ENCODE measurements around the gene CENPB.

The CENPB gene

DNA sequence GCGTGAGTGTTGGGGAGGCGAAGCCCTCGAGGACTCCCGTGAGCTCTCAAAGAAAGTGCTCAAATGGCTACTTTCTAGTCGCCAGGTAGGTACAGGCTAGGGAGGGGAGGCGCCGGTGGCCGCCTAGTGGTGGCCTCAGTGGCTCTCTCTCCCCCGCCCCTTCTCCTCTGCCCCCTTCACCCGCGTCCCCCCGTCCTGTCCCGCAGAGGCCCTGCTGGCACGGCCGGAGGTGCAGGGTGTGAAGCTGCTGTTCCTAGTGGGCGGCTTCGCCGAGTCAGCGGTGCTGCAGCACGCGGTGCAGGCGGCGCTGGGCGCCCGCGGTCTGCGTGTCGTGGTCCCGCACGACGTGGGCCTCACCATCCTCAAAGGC lies 35.2 kb downstream of the CENPB start:
- in situ Hi-C loops (cut with MboI; ENCODE audit: low sequenced_read_pairs), result no loop called here

DNA sequence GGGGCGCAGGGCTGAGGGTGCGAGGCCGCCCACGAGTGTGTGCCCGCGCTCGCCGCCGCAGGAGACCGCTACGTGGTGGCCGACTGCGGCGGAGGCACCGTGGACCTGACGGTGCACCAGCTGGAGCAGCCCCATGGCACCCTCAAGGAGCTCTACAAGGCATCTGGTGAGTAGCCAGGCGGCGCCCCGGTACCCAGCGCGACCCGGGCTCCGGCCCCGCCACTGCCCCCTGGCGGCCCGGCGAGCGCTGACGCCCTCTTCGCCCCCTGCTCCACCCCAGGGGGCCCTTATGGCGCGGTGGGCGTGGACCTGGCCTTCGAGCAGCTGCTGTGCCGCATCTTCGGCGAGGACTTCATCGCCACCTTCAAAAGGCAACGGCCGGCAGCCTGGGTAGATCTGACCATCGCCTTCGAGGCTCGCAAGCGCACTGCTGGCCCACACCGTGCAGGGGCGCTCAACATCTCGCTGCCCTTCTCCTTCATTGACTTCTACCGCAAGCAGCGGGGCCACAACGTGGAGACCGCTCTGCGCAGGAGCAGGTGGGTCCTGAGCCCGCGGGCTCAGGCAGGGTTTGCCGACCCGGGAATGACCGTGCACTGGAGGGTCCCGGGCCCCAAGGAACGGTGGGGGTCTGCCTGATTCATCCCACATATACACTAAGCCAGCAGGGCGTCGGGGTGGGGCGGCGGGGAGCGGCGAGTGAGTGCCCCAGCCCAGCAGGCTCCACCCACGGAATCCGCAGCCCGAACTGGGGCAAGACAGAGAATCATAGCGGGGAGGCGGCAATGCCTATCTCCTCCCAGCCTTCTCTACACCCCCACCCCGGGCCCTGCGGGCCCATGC lies 36.6 kb downstream of the CENPB start:
- in situ Hi-C loops (cut with MboI; ENCODE audit: low sequenced_read_pairs), result no loop called here

DNA sequence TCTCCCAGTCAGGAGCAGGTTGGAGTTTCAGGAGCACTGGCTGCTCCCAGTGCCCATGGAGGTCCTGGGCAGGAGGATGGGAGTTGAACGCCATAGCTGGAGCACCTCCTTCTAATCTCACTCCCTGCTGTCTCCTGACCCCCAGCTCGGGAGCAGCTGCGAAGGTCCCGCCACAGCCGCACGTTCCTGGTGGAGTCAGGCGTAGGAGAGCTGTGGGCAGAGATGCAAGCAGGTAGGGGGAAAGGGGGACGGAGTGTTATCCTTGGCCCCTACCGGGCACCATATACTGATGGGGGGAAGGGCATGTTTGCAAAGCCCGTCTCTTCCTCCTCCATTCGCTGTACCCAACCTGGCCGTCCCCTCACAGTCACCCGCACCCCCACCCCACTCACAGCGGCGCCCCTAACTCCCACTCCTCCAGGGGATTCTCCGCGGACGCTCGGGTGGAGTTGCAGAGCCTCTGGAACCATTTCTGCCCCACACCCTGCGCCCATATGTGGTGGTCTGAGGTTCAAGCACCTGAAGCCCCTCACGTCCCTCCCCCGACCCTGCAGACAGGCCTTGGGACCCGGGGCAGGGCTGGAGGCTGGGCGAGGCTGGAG lies 37.4 kb downstream of the CENPB start:
- in situ Hi-C loops (cut with MboI; ENCODE audit: low sequenced_read_pairs), result no loop called here

DNA sequence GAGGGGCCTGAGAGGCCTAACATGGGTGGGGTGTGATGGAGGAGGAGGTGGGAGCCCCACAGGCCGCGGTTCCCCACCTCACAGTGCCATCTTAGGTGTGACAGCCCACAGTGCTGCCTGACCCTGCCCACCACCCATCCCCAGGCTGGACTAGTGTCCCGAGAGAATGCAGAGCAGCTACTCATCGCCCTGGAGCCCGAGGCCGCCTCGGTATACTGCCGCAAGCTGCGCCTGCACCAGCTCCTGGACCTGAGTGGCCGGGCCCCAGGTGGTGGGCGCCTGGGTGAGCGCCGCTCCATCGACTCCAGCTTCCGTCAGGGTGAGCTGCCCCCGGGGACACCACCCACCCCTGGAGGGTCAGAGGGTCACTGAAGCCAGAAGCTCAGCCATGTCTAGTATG lies 38.5 kb downstream of the CENPB start:
- in situ Hi-C loops (cut with MboI; ENCODE audit: low sequenced_read_pairs), result no loop called here

DNA sequence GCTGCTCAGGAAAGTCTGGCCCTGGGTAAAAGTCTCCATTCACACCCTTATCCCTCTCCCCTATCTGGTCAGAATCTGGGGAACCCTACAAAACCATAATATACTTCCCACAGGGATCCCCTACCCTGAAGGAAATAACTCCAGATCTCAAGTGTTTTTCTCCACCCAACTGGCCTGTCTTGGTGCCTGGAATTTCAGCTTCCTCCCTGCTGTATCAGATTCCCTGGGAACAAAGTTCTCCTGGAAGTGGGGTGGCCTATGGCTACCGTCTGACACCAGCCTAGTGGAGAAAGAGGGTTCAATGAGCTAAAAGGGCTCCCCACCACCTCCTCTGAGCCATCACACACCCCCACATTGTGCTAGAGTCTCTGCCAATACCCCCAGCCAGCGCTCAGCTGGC lies 39.1 kb downstream of the CENPB start:
- in situ Hi-C loops (cut with MboI; ENCODE audit: low sequenced_read_pairs), result no loop called here

DNA sequence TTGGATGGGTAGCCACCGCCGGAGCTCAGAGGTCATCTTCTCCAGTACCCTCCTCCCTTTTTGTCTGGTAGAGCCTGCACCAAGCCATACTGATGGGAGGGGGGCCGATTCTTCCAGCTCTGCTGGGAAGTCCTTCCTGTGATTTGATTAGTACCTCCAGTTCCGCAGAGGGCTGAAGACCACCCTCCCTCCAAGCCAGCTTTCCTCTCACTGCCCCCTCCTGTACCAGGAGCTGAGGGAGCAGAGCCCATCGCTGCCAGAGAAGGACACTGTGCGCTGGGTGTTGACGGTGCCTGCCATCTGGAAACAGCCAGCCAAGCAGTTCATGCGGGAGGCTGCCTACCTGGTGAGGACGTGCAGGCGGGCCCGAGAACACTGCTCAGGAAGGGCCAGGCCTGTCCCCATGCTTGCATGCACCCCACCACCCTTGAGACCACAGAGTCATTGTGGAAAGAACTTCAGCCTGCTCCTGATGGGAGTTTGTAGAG lies 40.8 kb downstream of the CENPB start:
- in situ Hi-C loops (cut with MboI; ENCODE audit: low sequenced_read_pairs), result no loop called here

DNA sequence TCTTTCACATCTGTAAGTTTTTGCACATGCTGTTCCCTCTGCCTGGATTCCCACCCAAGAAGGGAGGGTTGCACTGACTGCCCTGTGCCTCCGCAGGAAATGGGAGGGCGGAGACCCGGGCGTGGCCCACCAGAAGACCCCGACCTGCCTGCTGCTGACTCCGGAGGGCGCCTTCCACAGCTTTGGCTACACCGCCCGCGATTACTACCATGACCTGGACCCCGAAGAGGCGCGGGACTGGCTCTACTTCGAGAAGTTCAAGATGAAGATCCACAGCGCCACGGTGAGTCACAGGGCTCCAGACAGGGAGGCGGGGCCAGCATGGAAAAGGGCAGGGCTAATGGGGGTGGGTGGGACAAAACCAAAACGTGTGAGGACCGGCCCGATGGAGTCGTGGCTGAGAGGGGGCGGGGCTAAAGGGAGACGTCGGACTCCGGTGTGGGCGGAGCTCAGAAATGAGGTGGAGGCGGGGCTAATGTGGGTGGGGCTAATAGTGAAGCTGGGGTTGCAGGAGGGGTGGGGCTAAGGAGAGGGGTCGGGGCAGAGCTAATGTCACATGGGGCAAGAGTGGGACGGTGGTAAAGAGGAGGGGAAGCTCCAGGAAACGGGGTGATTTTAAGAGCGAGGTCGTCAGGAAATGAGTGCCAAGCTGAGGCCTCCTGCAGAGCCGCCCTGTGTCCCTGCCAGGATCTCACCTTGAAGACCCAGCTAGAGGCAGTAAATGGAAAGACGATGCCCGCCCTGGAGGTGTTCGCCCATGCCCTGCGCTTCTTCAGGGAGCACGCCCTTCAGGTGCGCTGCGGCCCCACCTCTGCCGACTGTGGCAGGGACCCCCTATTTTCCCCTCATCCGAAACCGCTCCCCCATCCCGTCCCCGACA lies 41.5 kb downstream of the CENPB start:
- in situ Hi-C loops (cut with MboI; ENCODE audit: low sequenced_read_pairs), result no loop called here

DNA sequence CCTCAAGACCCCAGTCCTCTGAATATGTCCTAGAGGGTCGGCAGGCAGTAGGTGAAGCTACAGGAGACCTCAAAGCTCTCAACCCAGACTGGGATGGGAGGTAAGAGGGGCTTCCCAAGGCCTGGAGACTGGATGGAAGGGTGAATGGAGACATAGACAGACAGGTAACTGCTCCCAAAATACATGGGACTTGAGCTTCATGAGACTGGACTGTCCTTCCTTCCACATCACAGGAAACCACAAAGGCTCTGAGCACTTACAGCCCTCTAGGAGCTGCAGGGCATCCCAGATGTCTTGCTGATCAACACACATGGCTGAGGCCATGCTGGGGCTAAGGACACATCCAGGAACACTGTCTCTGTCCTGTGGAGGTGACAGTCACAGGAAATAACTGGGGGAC lies 42.5 kb downstream of the CENPB start:
- in situ Hi-C loops (cut with MboI; ENCODE audit: low sequenced_read_pairs), result no loop called here

DNA sequence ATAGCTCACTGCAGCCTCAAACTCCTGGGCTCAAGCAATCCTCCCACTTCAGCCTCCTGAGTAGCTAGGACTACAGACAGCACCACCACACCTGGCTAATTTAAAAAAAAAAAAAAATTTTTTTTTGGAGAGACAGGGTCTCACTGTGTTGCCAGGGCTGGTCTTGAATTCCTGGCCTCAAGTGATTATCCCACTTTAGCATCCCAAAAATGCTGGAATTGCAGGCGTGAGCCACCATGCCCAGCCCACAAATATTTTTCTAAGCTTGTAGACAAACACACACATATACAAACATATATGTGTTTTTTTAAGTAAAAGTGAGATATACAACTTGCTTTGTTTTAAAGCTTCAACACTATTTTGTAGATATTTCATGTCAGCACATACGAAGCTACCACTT lies 43.3 kb downstream of the CENPB start:
- in situ Hi-C loops (cut with MboI; ENCODE audit: low sequenced_read_pairs), result no loop called here

DNA sequence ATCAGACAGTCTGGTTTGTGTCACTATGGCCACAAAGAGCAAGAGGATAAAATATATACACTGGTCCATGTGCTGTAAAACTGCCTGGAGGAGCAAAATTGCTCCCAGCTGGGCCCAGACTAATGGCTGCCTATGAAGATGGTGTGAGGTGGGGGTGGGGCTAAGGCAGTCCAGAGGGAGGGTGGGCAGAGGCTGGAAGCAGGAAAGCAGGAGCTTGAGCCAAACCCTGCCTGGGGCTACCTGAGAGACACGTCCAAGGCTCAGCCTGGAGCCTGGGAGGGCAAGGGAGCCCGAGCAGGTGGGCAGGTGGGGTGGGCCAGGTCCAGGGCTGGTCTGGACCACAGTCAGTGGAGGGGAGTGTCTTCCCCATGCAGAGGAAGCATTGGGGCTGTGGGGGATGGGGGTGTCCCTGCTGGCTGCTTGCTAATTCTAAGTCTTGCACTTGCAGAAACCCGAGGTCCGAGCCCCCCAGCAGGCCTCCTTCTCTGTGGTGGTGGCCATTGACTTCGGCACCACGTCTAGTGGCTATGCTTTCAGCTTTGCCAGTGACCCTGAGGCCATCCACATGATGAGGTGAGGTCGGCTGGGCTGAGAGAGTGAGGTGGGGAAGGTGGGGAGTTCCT lies 44.6 kb downstream of the CENPB start:
- in situ Hi-C loops (cut with MboI; ENCODE audit: low sequenced_read_pairs), result no loop called here

DNA sequence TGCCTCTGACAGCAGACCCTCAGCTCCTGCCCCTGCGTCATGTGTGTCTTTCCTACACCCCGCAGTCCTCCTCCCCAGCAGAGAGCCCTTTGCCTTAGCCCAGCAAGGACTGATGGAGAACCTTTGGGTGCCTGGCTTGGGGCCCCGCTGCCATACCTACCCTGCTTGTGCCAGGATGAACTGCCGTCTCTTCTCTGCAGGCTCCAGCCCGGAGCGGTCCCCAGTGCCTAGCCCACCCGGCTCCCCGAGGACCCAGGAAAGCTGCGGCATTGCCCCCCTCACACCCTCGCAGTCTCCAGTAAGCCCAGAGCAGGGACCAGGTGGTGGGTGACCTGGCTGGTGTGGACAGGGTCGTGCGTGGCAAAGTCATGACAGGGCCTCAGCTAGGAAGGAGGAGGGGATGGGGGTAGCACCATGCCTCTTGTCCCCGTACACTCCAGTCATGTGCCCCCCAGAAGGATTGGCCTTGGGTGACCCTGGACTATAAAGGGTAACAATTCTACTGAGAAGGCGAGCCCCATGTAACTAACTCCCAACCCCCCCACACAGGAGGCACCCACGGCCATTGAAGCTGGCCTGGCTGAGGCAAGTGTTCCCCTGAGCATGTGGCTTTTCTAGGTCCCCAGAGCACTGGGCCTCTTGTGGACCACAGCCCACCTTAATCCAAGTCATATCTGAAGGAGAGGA lies 45.8 kb downstream of the CENPB start:
- in situ Hi-C loops (cut with MboI; ENCODE audit: low sequenced_read_pairs), result no loop called here

DNA sequence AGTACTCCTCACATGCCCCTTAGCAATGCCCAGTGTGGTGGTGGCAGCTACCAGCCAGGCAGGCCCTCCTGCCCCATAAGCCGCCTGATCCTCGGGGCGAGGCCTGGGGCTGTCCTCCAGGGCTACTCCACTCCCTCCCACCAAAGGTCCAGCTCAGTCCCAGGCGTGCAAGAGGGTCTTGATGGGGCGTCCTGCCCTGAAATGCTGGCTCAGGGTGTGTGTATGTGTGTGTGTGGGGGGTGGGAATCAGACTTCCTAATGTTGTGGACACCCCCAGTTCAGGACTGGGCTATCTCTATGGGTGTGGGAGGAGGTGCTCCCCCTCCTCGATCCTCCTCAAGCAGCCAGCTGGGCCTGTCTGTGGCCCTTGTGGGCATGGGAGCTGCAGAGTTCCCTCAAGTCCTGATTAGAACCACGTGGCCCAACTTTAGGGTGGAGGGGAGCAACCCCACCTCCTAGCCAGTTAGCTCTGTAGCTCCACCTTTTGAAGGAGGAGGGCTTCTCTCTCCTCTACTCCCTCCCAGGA lies 46.6 kb downstream of the CENPB start:
- in situ Hi-C loops (cut with MboI; ENCODE audit: low sequenced_read_pairs), result no loop called here

DNA sequence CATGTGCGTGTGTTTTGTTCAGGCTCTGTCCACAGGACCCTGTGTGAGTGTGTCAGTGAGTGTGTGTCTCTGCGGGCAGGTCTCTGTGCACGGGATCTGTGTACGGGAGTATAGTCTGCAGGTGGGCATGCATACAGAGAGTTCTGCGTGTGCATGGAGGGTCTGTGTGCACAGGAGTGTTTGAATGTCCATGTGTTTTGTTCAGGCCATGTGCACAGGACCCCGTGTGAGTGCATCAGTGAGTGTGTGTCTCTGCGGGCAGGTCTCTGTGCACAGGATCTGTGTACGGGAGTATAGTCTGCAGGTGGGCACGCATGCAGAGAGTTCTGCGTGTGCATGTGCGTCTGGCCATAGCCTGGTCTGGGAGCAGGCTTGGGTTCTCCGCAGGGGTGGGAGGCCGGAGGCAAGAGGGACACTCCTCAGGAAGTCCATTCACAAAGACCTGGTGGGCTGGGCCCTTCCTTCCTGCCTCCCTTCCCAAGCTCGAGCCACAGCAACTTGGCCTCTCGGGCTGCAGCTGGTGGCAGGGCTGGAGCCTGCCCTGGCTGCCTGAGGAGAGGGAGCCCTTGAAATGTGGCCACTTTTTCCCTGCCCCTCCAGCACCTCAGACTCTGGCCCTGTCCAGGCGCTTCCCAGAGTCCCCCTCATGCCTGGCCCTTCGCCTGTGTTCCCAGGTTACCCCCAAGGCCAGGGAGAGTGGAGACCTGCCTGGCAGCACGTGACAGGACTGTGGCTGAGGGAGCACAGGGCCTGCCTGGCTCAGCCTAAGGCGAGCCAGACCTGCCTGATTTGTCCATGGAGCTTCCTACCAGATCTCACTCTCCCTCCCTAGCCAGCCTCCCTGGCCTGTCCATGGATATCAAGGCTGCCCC lies 47.2 kb downstream of the CENPB start:
- in situ Hi-C loops (cut with MboI; ENCODE audit: low sequenced_read_pairs), result no loop called here

DNA sequence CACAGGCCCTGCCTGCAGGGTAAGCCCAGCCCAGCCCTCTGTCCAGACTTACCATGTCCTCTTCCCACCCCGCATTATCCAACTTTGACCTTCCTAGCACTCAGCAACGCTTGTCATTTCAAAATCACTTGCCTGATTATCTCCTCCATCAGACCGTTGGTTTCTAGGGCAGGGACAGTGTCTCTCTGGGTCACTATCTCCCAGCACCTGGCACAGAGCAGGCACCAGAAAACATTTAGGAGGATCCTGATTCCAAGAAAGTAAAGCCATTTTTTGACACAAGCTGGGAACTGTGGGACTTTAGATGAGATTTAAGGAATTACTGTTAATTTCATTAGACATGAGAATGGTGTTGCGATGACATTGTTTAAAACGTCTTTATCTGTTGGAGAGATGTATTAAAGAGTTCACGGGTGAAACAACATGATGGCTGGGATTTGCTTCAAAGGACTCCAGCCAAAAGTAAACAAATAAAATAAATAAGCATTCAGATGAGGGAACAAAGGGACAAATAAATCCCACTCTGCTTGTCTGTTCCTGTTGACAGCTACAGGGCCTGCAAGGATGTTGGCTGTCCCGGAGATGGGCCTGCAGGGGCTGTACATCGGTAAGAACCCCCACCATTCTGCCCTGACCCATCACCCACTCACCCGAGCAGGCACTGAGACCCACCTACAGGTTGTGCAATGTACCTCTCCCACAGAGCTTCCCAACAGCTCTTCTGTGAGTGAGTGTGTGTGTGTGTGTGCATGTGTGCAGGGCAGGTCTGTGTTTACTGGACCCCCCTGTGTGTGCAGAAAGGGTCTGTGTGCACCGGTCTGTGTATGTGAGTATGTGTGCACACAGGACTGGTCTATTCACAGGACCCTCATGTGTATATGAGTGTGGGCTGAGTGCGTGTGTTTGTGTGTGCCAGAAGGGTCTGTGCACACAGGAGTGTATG lies 48.2 kb downstream of the CENPB start:
- in situ Hi-C loops (cut with MboI; ENCODE audit: low sequenced_read_pairs), result no loop called here

DNA sequence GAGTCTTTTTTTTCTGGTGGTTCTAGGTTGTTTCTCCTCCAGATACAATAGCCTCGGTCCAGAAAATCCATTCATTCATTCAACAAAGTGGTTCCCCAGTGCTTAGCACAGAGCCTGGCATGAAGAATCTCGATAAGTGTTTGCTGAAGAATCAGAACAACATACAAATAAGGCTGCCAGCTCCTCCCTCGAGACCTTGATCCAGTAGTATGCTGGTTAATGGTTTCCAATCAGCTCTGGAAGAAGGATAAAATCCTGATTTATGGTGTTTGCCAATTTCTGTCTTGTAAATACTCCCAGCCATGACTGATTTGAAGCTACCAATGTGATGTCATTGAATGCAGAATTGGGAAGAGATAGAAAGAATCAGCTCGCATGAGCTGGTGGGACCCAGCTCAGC lies 50.8 kb downstream of the CENPB start:
- in situ Hi-C loops (cut with MboI; ENCODE audit: low sequenced_read_pairs), result no loop called here

DNA sequence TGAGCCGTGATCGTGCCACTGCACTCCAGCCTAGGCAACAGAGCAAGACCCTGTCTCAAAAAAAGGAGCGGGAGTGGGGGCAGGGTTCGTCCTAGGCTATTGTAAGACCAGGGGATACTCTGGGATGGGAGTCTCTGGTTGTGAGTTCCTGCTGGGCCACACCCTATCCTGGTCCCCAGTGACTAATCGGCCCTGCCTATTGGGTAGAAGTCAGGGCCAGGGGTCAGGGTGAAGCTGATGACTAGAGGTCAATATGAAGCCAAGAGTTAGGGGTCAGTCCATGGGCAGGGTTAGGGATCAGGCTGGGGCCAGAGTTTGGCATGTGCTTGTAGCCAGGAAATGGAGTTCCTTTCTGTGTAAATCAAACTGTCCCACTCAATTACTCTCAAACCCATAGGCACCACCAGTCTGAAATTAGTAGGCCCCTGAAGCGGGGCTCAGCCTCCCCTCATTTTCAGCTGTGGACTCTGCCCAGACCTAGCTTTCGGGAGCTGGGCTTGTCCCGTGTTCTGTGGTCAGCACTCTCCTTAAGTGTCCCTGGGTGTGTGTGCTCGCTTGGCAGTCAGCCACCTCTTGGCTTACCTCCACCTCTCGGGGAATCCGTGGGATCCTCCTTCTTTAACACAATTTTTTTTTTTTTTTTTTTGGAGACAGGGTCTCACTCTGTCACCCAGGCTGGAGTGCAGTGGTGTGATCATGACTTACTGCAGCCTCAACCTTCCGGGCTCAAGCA lies 52.3 kb downstream of the CENPB start:
- in situ Hi-C loops (cut with MboI; ENCODE audit: low sequenced_read_pairs), result no loop called here

Data from hTERT RPE-1 (cell line).